ENCODE results near the gene ABL1.

DNA sequence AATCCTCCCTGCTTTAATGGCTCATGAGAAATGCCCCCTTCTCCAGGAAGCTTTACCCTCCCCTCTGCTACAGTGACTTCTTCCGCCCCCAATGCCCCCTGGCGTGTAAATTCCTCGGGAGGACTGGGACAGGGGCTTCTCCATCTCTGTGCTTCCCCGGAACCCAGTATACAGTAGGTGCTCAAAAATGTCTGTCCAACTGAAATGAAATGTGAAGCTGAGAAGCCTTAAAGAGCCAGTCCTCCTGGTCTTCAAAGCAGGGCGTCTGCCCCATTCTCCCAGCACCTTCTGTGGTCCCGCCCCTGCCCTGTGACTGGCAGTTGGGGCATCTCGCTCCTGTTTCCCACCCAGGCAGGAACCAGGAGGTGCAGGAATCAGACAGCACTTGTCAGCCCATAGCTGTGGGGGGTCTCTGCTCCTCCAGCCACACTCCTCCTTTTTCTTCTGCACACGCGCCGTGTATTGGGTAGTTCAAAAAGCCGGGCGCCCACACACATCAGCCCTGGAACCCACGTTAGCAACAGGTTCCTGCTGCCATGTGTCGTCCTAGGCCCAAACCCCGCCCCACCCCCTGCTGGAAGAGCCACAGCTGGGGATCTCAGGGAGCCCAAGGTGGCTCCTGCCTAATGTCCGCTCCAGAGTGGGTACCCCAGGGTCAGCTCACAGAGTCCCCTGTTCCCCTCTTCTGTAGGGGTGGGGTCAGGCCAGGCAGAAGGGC is 88.0 kb downstream of the ABL1 start:
- TF ChIP-seq, protein P1, sequence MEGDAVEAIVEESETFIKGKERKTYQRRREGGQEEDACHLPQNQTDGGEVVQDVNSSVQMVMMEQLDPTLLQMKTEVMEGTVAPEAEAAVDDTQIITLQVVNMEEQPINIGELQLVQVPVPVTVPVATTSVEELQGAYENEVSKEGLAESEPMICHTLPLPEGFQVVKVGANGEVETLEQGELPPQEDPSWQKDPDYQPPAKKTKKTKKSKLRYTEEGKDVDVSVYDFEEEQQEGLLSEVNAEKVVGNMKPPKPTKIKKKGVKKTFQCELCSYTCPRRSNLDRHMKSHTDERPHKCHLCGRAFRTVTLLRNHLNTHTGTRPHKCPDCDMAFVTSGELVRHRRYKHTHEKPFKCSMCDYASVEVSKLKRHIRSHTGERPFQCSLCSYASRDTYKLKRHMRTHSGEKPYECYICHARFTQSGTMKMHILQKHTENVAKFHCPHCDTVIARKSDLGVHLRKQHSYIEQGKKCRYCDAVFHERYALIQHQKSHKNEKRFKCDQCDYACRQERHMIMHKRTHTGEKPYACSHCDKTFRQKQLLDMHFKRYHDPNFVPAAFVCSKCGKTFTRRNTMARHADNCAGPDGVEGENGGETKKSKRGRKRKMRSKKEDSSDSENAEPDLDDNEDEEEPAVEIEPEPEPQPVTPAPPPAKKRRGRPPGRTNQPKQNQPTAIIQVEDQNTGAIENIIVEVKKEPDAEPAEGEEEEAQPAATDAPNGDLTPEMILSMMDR (IDR thresholded peaks at IDR 0.05; ENCODE audit: insufficient read depth, low read length, poor library complexity, severe bottlenecking) = no peak
- TF ChIP-seq EZH2phosphoT487 (conservative IDR thresholded peaks at IDR 0.05; ENCODE audit: low read length) = no peak

Measured in SU-DHL-6 (cell line).